Liver (tissue), 3 donors: ENCODE data around the gene AGPAT2.

ENCODE experiments used
- CTCF ChIP-seq: fragments of 150-350 bp; IDR thresholded peaks from 2 replicates; pipeline ENCODE4 v1.5.1; 2017; ENCODE audit warnings: improper control_type of control experiment, low read depth, low read length; ENCODE audit not compliant: missing input control
- EGR1 ChIP-seq, 2 donors: IDR thresholded peaks; 2 replicates each; pipeline ENCODE4 v1.6.1; 2016 to 2018; ENCODE audit warnings: antibody characterized with exemption in 2 of 2, low read depth in 2 of 2
- GABPA ChIP-seq, 2 donors: IDR thresholded peaks in 1 of 2; conservative IDR thresholded peaks in 1 of 2; 2 replicates each; pipeline ENCODE4 v1.6.1; 2016; ENCODE audit warnings: antibody characterized with exemption in 2 of 2, mild to moderate bottlenecking in 1 of 2, moderate library complexity in 1 of 2
- donor health status: healthy.
- donor health status: healthy.

GRCh38 chr9:136697821-136698526, 10.7 kb upstream of the AGPAT2 start:
- TF ChIP-seq CTCF, result no peak
- TF ChIP-seq EGR1 (IDR thresholded peaks at IDR 0.05; ENCODE audit: low read depth in 2 of 2), result no peak
- TF ChIP-seq GABPA (IDR thresholded peaks at IDR 0.05 in 1 of 2, conservative IDR thresholded peaks at IDR 0.05 in 1 of 2), result peak in 1 of 2 donors; percentile 11
